NCI-H460 (cell line): ENCODE data around the gene UST. TPM values are rescaled to one million over a fixed set of nuclear protein-coding genes. Genes with fewer than 3 reads are reported as not detected.
"Not testable (repeated sequence)": the region's sequence is repeated elsewhere in the genome, so short reads cannot be mapped to it uniquely, and the experiment has no call there.

ENCODE experiments used
- DNase-seq: peaks from one replicate; pipeline ENCODE4 v3.0.0-alpha.2; 2016; ENCODE audit warnings: low read depth; ENCODE audit errors: extremely low read depth
- total RNA-seq: library from RNA; depleted of rRNA; stranded (reverse); fragments of >200 nt; shearing (Covaris generic); gene quantifications from 2 replicates; pipeline ENCODE4 v1.2.3, GENCODE V29; 2014

UST gene
- total RNA-seq, 1 experiment from 2014 or later = 0.12 TPM

DNA sequence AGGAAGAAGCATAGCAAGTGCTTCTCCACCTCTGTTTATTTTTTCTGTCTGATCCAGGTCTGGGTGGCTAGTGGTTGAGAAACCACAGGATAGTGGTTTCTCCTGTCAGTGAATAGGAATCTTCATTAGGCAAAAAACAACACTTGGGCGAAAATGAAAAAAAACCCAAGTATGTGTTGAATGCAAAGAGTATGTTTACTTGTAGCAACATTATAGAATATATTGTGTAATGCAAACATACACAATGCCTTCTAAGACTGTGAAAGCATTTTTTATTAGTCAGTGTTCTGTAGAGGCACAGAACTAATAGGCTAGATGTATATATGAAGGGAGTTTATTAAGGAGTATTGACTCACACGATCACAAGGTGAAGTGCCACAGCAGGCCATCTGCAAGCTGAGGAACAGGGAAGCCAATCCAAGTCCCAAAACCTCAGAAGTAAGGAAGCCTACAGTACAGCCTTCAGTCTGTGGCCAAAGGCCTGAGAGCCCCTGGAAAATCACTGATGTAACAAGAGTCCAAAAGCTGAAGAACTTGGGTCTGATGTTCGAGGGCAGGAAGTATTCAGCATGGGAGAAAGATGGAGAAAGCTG lies 111.1 kb downstream of the UST start:
- no peak for DNase-seq

DNA sequence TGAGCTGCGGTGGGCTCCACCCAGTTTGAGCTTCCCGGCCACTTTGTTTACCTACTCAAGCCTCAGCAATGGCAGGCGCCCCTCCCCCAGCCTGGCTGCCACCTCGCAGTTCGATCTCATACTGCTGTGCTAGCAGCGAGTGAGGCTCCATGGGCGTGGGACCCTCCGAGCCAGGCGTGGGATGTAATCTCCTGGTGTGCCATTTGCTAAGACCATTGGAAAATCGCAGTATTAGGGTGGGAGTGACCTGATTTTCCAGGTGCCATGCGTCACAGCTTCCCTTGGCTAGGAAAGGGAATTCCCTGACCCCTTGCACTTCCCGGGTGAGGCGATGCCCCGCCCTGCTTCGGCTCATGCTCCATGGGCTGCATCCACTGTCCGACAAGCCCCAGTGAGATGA lies 117.3 kb downstream of the UST start:
- DNase-seq = not testable (repeated sequence)

DNA sequence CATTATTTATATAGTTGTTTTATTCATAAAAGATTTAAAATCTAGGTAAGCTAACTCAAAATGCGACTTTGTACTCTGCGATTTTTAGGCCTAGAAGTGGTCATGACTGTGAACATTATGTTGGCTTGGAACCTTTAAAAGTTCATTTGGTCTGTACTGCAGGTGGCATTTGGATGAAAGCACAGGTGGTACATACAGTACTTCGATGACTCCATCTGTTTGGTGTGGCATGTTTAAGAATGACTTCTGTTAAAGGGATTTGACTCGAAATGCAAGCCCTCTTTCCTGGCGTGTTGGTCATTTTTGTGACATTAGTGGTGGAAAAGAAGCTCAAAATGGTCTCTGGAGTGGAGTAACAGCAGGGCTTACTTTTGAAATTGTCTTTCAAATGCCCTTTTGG lies 118.1 kb downstream of the UST start:
- DNase-seq = no peak

DNA sequence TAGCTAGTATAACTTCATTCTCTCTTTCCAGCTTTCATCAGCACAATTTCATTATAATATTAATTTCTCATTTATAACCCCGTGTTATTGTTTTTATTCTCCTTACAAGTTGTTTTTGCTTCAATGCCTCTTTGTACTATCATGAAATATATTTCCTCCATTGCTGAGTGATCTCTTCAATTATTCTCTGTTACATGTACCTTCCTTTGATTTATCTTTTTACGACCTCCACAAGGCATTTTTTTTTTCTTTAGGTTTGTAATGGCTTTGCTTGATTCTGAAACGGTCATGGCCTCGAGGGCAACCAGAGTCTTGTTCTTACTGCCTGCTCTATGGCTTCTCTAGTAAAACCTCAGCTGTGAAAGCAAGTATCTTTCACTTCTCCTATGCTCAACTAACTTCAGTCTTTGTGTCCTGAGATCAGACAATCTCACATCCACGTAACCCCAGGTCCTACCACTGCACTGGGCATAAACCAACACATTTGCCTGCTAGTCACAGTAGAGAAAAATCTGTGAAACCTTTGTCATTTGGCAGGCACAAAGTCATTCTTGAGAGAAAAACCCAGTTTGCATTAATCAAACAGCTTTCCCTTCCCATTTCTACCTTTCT lies 119.9 kb downstream of the UST start:
- no peak for DNase-seq

DNA sequence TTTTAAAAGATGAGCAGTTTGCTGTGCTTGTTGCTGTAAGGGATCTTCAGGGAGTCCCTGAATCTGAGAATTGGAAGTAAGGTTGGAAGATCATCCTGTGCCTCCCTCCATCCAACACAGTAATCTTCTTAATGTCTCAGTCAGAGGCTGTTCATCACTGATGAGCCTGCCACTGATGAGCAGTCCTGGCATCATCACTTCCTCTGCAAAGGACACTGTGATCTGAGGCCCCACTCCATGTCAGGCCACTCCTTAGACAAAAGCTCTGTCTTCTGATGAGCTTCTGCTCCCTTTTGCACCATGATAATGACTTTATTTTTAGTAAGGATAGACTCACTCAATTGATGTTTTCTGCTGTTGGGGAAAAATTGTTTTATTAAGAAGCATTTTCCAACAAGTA lies 121.0 kb downstream of the UST start:
- no peak for DNase-seq

DNA sequence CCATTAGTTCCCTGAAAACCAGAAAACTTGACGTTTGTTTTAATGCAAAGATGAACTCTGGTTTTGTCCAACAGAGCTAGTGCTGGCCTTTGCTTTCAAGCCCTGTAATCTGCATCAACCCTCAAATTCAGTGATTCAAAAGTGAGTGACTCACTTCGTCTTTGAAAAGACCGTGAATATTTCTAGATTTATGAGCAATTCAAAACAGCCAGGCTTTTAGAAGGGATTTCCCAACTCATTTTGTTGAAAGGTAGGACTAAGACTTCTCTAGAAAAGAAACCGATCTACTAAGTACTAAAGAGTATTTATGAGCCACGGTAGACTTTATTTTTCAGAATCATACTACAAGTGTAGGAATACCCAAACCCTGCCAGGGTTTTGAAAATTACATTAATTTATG lies 121.5 kb downstream of the UST start:
- no peak for DNase-seq

DNA sequence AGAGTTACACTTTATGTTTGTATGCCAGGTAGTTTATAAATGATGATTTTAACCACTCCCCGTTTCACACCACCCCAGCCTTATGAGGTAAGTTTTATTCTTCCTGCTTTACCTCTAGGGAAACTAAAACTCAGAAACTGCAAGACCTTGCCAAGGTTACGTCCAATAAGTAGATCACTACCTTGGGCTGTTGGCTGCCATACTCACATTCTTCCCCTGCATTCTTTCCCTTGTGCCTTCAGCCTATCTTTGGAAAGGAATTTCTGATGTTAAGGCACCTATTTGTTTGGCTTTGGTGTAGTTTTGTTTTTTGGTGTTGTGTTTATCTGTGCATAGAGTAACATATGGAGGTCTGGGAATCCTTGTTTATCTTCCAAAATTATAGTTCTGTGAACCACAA lies 122.1 kb downstream of the UST start:
- no peak for DNase-seq

DNA sequence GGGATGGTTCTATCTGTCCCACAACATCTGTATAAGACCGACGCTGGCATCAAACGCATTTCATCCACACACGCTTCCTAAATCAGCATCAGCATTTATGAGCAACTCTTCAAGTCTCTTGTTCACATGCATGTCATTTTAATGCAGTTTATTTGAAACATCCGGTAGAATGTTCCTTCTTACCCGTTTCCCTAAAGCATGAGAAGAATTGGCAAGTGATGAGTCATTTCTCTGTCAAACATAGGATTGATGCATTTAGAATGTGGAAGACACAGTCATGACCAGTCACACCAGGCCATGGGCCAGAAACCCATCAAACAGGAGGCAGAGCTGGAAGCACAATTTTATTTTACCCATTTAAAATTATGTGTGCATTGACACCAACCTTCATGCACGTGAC lies 122.8 kb downstream of the UST start:
- no peak for DNase-seq

DNA sequence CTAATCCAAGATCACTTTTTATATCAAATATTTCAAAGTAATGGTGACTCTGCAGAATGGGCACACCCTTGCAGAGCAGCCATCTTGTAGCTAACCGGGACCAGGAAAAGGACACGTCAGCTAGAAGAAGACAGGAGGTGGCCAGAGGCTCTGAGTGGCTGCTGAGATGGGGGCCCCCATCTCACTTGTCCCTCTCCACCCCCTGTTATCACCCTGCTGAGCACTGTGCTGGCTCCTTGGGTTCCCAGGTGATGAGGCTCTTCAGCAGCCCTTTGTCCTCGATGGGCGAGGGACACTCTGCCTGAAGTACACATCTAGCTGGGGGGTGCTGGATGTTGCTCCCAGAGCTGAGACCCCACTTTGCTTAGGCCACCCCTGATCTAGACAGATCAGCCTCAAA lies 126.3 kb downstream of the UST start:
- no peak for DNase-seq

DNA sequence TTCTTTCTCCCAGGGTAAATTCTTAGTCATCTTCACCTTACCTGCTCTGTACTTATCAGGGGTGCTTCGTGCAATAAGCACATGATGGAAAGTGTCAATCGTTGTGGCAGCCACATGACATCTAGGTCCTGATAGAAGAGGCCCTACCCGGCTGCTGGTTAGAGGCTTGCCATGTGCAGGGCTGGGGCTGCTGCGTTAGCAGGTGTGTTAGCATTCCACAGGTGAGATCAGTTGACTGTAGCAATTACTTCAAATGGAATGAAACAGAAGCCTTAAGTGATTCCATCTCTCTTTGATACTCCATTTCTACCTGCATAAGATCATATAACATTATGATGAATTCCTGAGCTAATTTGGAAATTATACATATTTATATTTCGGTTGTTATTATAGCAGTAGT lies 127.0 kb downstream of the UST start:
- no peak for DNase-seq

DNA sequence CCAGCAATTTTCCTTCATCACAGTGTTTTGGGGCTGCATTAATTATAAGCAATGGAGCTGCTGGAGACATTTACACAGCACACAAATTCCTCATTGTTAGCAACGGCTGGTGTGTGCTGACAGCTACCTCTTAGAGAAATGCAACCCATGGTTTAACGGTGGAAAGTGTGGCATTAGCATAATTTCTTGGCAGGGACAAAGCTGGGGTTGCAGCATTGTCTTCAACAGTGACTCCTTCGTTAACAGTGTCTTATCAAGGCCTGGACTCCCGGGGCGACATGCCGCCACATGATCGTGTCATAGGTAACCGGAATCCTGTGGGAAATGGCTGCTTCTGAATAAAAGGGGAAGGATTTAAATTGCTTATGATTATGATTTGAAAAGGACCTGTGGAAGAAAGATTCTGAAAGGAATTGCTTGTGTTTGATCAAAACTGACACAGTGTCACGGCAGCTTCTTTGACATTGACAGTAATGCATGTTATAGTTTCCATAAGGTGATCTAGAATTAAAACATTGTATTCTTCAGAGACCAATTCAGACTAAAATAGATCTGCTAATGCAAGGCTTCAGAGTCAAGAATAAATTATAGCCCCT lies 128.0 kb downstream of the UST start:
- DNase-seq = no peak

DNA sequence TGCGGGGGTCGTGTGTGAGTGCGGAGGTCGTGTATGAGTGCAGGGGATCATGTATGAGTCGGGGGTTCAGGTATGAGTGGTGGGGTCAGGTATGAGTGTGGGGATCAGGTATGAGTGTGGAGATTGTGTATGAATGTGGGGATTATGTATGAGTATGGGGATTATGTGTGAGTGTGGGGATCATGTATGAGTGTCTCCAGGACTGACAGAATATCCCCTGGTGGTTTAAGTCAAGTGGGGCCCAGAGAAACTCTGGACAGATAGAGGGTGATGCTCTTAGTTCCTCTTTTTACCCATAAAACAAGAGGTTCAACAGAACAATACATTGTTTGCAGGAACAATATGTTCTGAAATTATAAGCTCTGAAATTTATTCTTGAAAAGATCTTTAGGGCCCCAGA lies 131.9 kb downstream of the UST start:
- no peak for DNase-seq

DNA sequence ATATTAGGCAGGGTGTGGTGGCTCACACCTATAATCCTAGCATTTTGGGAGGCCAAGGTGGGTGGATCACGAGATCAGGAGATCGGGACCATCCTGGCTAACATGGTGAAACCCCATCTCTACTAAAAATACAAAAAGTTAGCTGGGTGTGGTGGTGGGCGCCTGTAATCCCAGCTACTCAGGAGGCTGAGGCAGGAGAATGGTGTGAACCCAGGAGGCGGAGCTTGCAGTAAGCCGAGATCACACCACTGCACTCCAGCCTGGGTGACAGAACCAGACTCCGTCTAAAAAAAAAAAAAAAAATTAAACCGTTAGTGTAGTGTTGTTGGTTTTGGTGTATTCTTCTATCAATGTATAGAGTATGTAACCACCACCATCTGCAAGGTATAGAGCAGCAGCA lies 133.9 kb downstream of the UST start:
- not testable (repeated sequence) for DNase-seq

DNA sequence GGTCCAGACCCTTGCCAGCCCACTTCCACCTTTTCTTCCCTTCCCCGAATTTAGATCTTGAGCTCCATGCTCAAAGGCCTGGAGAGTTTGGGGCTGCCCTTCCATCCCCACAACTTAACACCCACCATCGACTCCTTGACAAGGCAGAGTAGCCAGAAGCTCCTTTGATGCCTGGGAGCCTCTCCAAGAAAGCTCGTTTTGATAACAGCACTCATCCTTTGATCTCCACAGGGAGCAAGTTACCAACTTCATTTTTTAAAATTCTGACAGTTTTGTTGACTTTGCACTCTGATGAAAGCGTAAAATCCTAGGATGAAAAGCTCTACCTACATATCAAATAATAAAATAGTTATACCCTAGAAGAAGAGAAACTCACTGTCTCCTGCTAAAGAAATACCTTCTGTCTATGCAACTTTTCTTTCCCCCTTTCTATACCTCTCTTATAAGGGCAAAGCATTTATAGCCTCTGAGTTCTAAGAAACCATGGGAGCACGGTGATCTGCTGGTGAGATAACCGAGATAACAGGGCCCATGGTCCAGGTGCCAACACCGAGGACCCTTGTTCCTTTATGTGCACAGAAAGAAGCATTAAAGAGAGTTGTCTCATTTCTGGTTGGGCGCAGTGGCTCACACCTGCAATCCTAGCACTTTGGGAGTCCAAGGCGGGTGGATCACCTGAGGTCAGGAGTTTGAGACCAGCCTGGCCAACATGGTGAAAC lies 134.9 kb downstream of the UST start:
- DNase-seq = no peak

DNA sequence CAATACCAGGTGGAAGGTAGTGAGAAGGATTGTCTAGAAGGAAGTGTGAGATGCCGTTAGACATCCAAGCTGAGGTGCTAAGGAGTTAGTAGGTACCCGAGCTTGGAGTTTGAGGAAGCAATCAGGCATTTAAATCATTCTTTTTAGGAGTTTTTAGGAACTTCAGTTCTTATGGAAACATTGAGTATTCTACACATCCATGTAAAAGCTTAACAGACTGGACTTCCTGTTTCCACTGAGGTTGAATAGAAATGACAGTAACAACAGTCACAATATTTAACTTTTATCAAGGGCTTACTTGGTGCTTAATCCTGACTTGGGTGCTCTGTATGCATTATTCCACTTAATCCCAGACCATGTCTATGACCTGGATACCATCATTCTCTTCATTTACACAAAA lies 136.4 kb downstream of the UST start:
- no peak for DNase-seq

DNA sequence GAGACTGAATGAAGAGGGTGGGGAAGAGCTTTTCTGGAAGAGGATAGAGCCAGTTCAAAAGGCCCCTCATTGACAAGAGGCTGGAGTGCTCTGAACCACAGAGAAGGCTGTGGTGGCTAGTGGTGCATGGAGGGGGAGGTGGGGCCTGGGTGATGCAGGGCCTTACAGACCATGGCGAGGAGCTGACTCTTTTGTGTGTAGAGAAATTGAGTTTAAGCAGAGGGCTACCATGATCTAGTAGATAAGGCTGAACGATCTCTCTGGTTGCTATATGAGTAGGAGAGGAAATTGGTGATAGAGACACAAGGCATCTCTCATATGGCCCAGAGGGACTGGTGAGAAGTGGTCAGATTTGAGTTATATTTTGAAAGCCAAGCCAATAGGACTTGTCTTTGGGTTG lies 137.6 kb downstream of the UST start:
- DNase-seq = no peak

DNA sequence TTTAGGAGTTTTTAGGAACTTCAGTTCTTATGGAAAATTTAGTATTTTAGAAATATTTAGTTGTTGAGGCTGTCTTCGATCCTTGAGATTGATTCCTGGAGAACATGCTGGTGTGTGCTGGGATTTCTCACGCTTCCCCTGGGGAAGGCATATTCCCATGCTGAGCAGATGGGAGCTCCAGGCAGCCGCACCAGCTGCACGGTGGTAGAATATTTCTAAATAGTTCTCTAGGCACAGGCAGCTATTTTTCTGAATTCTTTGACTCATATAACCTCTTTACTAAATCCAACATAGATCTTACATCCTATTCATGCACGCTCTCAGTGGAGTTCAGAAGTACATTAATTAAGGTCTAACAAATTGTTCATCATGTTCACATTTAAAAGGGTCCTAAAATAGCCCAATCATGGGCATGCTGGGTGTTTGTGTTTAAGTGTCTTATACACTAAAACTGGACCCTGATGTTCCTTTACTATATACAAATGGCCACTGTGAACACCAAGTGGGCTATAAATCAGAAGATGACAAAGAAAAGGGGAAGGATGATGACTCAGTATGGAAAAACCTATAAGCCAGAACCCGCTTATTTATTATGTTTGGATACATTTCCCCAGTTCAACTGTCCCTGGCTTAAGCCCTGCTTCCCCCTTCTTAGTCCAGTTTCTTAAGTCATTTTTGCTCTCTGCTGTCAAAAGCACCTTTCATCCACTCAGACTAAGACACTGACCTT lies 138.5 kb downstream of the UST start:
- DNase-seq = no peak

DNA sequence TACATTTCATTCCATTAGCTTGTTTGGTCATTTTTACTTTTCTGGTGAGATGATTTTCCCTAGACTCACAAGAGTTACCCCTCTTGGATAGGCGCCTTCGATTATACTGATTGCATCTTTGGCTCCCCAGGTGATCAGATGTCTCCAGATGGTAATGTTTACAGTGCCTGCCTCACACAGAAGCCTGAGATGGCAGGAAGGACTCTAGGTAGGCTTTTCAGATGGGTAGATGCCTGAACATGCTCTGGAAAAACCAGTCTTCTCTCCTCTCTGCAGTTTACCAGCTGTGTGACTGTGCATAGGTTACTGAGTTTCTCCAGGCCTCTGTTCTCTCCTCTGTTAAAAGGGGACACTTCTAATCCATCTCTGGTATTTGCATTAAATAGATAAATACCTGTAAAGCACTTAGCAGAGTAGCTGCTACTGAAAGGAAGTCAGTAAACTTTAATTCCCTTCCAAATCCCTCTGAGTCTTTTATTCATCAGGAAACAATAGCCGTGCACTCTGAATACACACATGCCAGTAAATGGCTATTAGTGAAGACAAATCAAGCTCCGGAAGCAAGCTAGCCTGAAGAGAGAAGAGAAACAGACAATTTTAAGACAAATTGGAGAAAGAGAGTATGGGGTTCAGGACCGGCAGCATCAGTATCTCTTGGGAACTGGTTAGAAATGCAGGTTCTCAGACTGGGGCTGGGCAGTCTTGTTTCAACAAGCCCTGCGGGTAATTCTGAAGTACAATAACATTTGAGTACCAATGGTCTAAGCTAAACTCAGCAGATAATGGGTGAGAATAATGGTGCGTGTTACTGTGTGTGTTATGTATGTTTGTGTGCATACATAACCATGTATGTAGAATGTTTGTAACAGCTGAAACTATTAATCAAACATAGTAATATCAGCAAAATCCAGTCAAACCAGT lies 139.4 kb downstream of the UST start:
- DNase-seq = no peak

DNA sequence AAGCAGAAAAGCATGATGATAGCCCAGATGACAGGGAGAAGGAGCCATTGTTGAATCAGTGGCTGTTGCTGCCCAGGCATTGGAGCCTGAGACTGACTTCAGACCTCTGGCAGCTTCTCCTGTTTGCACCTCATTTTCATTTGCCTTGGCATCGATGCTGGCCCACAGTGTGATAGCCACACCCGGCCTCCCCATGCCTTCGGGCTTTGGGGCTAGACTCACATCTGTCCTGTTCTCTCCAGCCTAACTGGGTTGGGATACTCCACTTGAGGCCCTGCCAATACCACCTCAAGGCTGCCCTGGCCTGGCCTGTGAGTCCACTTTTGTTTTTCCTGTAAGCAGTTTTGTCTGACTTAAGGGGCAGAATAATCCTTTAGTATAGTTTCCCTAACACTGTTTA lies 140.4 kb downstream of the UST start:
- DNase-seq = no peak

DNA sequence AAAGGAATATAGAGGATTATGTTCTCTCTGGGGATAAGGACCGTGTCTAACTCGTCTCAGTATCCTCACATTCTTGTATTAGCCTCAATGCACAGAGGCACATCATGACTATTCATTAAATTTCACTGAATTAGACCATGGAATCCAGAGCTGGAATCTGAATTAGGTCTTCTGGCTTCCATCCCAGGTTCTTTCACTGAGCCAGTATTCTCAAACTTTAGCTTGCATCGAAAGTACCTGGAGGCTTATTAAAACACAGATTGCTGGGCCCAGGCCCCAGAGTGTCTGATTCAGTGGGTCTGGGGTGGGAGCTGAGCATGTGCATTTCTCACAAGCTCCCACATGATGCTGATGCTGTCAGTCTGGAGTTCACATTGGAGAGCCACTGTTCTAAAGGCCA lies 142.0 kb downstream of the UST start:
- DNase-seq = no peak
